Measurements from ENCODE around the gene REST. TPM values are rescaled to one million over a fixed set of nuclear protein-coding genes. Genes with fewer than 3 reads are reported as not detected.
A peak's percentile ranks its signal among the peaks of the same experiment; 100 is the strongest.

REST gene
- total and polyA plus RNA-seq, 9 of the 15 experiments (the other 6 are each of a cell fraction or from before 2014, with no cell fraction given): 2.9 to 24.0 (median 19.2) TPM

- TF ChIP-seq GMEB1 (CRISPR knock-in tag; IDR thresholded peaks at IDR 0.05): no peak
- TF ChIP-seq NFIC (IDR thresholded peaks at IDR 0.05): no peak
- 0 out of 2 replicates have a peak, but pooled peaks have one; percentile 48 for TF ChIP-seq ZBTB9 (CRISPR knock-in tag; IDR thresholded peaks at IDR 0.05)
- TF ChIP-seq HSF4 (CRISPR knock-in tag; IDR thresholded peaks at IDR 0.05; ENCODE audit: borderline replicate concordance): no peak
- TF ChIP-seq ZNF77 (CRISPR knock-in tag; IDR thresholded peaks at IDR 0.05): no peak
- TF ChIP-seq NR2F6 (CRISPR knock-in tag; IDR thresholded peaks at IDR 0.05): no peak
- TF ChIP-seq HIVEP1 (CRISPR knock-in tag; IDR thresholded peaks at IDR 0.05): 0 out of 2 replicates have a peak, but pooled peaks have one; percentile 36
- no peak for TF ChIP-seq ZNF668 (CRISPR knock-in tag; IDR thresholded peaks at IDR 0.05)
- no peak for TF ChIP-seq ZBTB49 (CRISPR knock-in tag; IDR thresholded peaks at IDR 0.05; ENCODE audit: borderline replicate concordance)
- no peak for TF ChIP-seq NEUROD1 (IDR thresholded peaks at IDR 0.05; ENCODE audit: borderline replicate concordance, low read depth, low read length, partially characterized antibody)
- TF ChIP-seq HMG20A (CRISPR knock-in tag; conservative IDR thresholded peaks at IDR 0.05): no peak
- no peak for TF ChIP-seq SNAPC5 (CRISPR knock-in tag; IDR thresholded peaks at IDR 0.05)
- peak; percentile 98 for TF ChIP-seq CEBPB (tag; IDR thresholded peaks at IDR 0.05)
- TF ChIP-seq ZZZ3 (IDR thresholded peaks at IDR 0.05): no peak
- no peak for TF ChIP-seq CBFB (CRISPR knock-in tag; IDR thresholded peaks at IDR 0.05)
- no peak for TF ChIP-seq TBL1XR1 (IDR thresholded peaks at IDR 0.05; ENCODE audit: low read length in 2 of 2)
- no peak for TF ChIP-seq COPS2 (conservative IDR thresholded peaks at IDR 0.05)
- no peak for TF ChIP-seq ID3 (CRISPR knock-in tag; IDR thresholded peaks at IDR 0.05)
- TF ChIP-seq ID3 (tag; IDR thresholded peaks at IDR 0.05): no peak
- no peak for TF ChIP-seq ESRRA (IDR thresholded peaks at IDR 0.05; ENCODE audit: borderline replicate concordance, low read depth)
Observed at GRCh38 chr4:56958111-56958517, 50.4 kb downstream of the REST start (continued).

Data from K562 (cell line).